Measurements from ENCODE around the gene PIERCE2. TPM values are rescaled to one million over a fixed set of nuclear protein-coding genes. Genes with fewer than 3 reads are reported as not detected.

Gene PIERCE2
- total and polyA plus RNA-seq, 2 of the 13 experiments (the other 11 are each of a cell fraction or from before 2014, with no cell fraction given) = 0.09 TPM; not detected in 1

DNA sequence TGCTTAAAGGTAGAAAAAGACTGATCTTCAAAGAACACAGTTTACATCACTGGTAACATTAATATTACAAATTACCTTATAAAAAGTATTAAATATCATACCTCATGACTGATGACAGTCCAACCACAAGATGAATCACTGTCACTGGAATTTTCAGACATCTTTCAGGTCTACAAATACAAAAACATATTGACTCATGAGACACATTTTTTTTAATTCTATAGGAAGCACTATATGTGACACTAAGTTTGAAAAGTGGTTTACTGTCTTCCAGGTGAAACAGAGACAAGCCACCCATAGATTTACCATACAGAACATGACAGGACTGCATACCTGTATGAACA lies 19.1 kb upstream of the PIERCE2 start (continued):
- TF ChIP-seq, protein P1, sequence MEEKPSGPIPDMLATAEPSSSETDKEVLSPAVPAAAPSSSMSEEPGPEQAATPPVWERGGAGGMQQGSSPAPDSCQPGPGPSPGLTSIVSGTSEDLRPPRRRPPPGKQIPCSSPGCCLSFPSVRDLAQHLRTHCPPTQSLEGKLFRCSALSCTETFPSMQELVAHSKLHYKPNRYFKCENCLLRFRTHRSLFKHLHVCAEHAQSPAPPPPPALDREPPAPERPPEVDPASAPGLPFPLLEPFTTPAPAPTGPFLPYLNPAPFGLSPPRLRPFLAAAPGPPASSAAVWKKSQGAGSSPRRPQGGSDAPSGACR (CRISPR knock-in tag; IDR thresholded peaks at IDR 0.05) = no peak
- TF ChIP-seq, protein P2, sequence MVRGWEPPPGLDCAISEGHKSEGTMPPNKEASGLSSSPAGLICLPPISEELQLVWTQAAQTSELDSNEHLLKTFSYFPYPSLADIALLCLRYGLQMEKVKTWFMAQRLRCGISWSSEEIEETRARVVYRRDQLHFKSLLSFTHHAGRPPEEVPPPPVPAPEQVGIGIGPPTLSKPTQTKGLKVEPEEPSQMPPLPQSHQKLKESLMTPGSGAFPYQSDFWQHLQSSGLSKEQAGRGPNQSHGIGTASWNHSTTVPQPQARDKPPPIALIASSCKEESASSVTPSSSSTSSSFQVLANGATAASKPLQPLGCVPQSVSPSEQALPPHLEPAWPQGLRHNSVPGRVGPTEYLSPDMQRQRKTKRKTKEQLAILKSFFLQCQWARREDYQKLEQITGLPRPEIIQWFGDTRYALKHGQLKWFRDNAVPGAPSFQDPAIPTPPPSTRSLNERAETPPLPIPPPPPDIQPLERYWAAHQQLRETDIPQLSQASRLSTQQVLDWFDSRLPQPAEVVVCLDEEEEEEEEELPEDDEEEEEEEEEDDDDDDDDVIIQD (CRISPR knock-in tag; IDR thresholded peaks at IDR 0.05; ENCODE audit: low read depth) = no peak
- TF ChIP-seq TCF7L2 (IDR thresholded peaks at IDR 0.05; ENCODE audit: low read depth, low read length) (no peak), ZKSCAN8 (CRISPR knock-in tag; IDR thresholded peaks at IDR 0.05; ENCODE audit: borderline replicate concordance) (no peak), NR2F1 (CRISPR knock-in tag; IDR thresholded peaks at IDR 0.05) (no peak), NCOA5 (CRISPR knock-in tag; IDR thresholded peaks at IDR 0.05) (no peak), THAP11 (CRISPR knock-in tag; IDR thresholded peaks at IDR 0.05) (no peak)
- TF ChIP-seq, protein P3, sequence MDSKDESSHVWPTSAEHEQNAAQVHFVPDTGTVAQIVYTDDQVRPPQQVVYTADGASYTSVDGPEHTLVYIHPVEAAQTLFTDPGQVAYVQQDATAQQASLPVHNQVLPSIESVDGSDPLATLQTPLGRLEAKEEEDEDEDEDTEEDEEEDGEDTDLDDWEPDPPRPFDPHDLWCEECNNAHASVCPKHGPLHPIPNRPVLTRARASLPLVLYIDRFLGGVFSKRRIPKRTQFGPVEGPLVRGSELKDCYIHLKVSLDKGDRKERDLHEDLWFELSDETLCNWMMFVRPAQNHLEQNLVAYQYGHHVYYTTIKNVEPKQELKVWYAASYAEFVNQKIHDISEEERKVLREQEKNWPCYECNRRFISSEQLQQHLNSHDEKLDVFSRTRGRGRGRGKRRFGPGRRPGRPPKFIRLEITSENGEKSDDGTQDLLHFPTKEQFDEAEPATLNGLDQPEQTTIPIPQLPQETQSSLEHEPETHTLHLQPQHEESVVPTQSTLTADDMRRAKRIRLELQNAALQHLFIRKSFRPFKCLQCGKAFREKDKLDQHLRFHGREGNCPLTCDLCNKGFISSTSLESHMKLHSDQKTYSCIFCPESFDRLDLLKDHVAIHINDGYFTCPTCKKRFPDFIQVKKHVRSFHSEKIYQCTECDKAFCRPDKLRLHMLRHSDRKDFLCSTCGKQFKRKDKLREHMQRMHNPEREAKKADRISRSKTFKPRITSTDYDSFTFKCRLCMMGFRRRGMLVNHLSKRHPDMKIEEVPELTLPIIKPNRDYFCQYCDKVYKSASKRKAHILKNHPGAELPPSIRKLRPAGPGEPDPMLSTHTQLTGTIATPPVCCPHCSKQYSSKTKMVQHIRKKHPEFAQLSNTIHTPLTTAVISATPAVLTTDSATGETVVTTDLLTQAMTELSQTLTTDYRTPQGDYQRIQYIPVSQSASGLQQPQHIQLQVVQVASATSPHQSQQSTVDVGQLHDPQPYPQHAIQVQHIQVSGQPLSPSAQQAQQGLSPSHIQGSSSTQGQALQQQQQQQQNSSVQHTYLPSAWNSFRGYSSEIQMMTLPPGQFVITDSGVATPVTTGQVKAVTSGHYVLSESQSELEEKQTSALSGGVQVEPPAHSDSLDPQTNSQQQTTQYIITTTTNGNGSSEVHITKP (CRISPR knock-in tag; IDR thresholded peaks at IDR 0.05; ENCODE audit: low read depth) = no peak
- TF ChIP-seq, protein P4, sequence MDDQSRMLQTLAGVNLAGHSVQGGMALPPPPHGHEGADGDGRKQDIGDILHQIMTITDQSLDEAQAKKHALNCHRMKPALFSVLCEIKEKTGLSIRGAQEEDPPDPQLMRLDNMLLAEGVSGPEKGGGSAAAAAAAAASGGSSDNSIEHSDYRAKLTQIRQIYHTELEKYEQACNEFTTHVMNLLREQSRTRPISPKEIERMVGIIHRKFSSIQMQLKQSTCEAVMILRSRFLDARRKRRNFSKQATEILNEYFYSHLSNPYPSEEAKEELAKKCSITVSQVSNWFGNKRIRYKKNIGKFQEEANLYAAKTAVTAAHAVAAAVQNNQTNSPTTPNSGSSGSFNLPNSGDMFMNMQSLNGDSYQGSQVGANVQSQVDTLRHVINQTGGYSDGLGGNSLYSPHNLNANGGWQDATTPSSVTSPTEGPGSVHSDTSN (CRISPR knock-in tag; IDR thresholded peaks at IDR 0.05; ENCODE audit: borderline replicate concordance) = no peak

Measured in HepG2 (cell line).